C4-2B (cell line): Measurements from ENCODE around the gene C1QTNF1.

Experiments
- ZFX ChIP-seq: fragments of 450-650 bp; IDR thresholded peaks from 2 replicates; pipeline ENCODE4 v1.6.1; 2017
- TF ChIP-seq, protein P1 (sequence below): fragments of 450-650 bp; conservative IDR thresholded peaks from 2 replicates; pipeline ENCODE4 v1.5.1; 2017; ENCODE audit warnings: mild to moderate bottlenecking

DNA sequence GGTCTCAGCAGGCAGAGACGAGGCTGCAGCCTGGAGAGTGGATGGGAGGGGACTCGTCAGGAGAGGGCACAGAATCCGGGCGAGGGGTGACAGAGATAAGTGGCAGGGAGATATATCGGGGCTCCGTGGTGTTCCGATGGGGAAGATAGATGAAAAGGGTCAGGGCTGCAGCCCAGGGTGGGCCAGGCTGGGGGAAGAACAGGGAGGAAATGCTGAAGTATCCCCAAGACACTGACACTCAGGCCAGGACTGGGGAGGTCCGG, 46.4 kb upstream of the C1QTNF1 start:
- TF ChIP-seq, protein P1, sequence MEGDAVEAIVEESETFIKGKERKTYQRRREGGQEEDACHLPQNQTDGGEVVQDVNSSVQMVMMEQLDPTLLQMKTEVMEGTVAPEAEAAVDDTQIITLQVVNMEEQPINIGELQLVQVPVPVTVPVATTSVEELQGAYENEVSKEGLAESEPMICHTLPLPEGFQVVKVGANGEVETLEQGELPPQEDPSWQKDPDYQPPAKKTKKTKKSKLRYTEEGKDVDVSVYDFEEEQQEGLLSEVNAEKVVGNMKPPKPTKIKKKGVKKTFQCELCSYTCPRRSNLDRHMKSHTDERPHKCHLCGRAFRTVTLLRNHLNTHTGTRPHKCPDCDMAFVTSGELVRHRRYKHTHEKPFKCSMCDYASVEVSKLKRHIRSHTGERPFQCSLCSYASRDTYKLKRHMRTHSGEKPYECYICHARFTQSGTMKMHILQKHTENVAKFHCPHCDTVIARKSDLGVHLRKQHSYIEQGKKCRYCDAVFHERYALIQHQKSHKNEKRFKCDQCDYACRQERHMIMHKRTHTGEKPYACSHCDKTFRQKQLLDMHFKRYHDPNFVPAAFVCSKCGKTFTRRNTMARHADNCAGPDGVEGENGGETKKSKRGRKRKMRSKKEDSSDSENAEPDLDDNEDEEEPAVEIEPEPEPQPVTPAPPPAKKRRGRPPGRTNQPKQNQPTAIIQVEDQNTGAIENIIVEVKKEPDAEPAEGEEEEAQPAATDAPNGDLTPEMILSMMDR = no peak
- no peak for TF ChIP-seq ZFX
